Measurements from ENCODE around the gene TRAK1.

TRAK1 gene

GRCh38 chr3:42068303-42069088 is 22.7 kb upstream of the TRAK1 start:
- DNase-seq, result no peak

GRCh38 chr3:42070089-42070488 is 21.1 kb upstream of the TRAK1 start:
- no peak for DNase-seq

GRCh38 chr3:42070524-42070923 is 20.6 kb upstream of the TRAK1 start:
- no peak for DNase-seq

GRCh38 chr3:42071904-42072812 is 19.0 kb upstream of the TRAK1 start:
- peak; percentile 84 to 89 for DNase-seq

- DNase-seq, result no peak
These were observed 18.3 kb upstream of the TRAK1 start for GRCh38 chr3:42072831-42073301.

- no peak for DNase-seq
These were observed 13.4 kb upstream of the TRAK1 start for GRCh38 chr3:42077785-42078184.

- DNase-seq, result no peak
These were observed 12.5 kb upstream of the TRAK1 start for GRCh38 chr3:42078677-42079076.

GRCh38 chr3:42079701-42080452 is 11.3 kb upstream of the TRAK1 start:
- no peak for DNase-seq

- DNase-seq, result no peak
These were observed 10.7 kb upstream of the TRAK1 start for GRCh38 chr3:42080453-42080872.

GRCh38 chr3:42081838-42082473 is 9.2 kb upstream of the TRAK1 start:
- no peak for DNase-seq

GRCh38 chr3:42084586-42084985 is 6.6 kb upstream of the TRAK1 start:
- no peak for DNase-seq

- no peak for DNase-seq
These were observed 5.3 kb upstream of the TRAK1 start for GRCh38 chr3:42085641-42086376.

- no peak for DNase-seq
These were observed 2.2 kb upstream of the TRAK1 start for GRCh38 chr3:42088803-42089530.

GRCh38 chr3:42092006-42092405 is 849 bp downstream of the TRAK1 start:
- DNase-seq, result no peak

- no peak for DNase-seq
These were observed 3.0 kb downstream of the TRAK1 start for GRCh38 chr3:42094128-42094527.

- no peak for DNase-seq
These were observed 3.7 kb downstream of the TRAK1 start for GRCh38 chr3:42094691-42095391.

- no peak for DNase-seq
These were observed 4.4 kb downstream of the TRAK1 start for GRCh38 chr3:42095540-42095939.

- no peak for DNase-seq
These were observed 5.8 kb downstream of the TRAK1 start for GRCh38 chr3:42096796-42097565.

- no peak for DNase-seq
These were observed 6.4 kb downstream of the TRAK1 start for GRCh38 chr3:42097566-42097946.

- no peak for DNase-seq
These were observed 7.0 kb downstream of the TRAK1 start for GRCh38 chr3:42098171-42098570.
